Tibial nerve (tissue), 4 donors: Measurements from ENCODE around the gene ZCCHC17. TPM values are rescaled to one million over a fixed set of nuclear protein-coding genes. Genes with fewer than 3 reads are reported as not detected.

Experiments
- DNase-seq, 2 donors: peaks; one replicate each; pipeline ENCODE4 v3.0.0-alpha.2; 2019; ENCODE audit warnings: low spot score in 2 of 2
- H3K27ac ChIP-seq, 4 donors: fragments of 200-600 bp; sonication (generic) in 3 of 4; one replicate each; pipeline ENCODE4 v1.5.1; 2017 to 2019; ENCODE audit warnings: mild to moderate bottlenecking in 1 of 4
- H3K27me3 ChIP-seq, 2 donors: fragments of 200-600 bp; sonication (generic) in 1 of 2; one replicate each; pipeline versions ENCODE4 v1.5.1 to v1.6.0; 2017 to 2019
- H3K36me3 ChIP-seq, 3 donors: fragments of 200-600 bp; sonication (generic); one replicate each; pipeline ENCODE4 v1.5.1; 2018 to 2019
- H3K4me1 ChIP-seq, 4 donors: fragments of 200-600 bp; sonication (generic) in 3 of 4; one replicate each; pipeline ENCODE4 v1.5.1; 2017 to 2019
- H3K4me3 ChIP-seq, 4 donors: fragments of 200-600 bp; sonication (generic) in 3 of 4; one replicate each; pipeline ENCODE4 v1.5.1; 2017 to 2019; ENCODE audit warnings: mild to moderate bottlenecking in 1 of 4, moderate library complexity in 1 of 4
- H3K9me3 ChIP-seq, 4 donors: fragments of 200-600 bp; sonication (generic) in 3 of 4; one replicate each; pipeline ENCODE4 v1.5.1; 2017 to 2019
- CTCF ChIP-seq, 5 experiments: fragments of 200-600 bp in 3 of 5; fragments of 450-650 bp in 2 of 5; sonication (generic) in 3 of 5; IDR thresholded peaks; one replicate each; pipeline ENCODE4 v1.5.1; 2016 to 2019; ENCODE audit warnings: antibody characterized with exemption in 5 of 5, mild to moderate bottlenecking in 3 of 5, moderate library complexity in 2 of 5
- EP300 ChIP-seq, 2 donors: sonication (generic); formaldehyde crosslinking; IDR thresholded peaks; one replicate each; pipeline ENCODE4 v1.6.1; 2017; ENCODE audit warnings: antibody characterized with exemption in 2 of 2, mild to moderate bottlenecking in 1 of 2
- POLR2A ChIP-seq, 2 donors: fragments of 450-650 bp; IDR thresholded peaks; one replicate each; pipeline ENCODE4 v1.6.1; 2017; ENCODE audit warnings: antibody characterized with exemption in 2 of 2, mild to moderate bottlenecking in 2 of 2, moderate library complexity in 2 of 2
- WGBS, 2 donors: methylation state at CpG; one replicate each; pipeline ENCODE4 v1.1.5; 2018; 5-methylcytosine and 5-hydroxymethylcytosine counted together
- total RNA-seq, 4 donors: library from RNA; depleted of rRNA; stranded (reverse); fragments of >200 nt; gene quantifications; one replicate each; pipeline ENCODE4 v1.1.0, GENCODE V29; 2016

ZCCHC17 gene
- total RNA-seq, 4 donors from 2014 or later = 14.9 to 30.4 (median 26.5) TPM

- Histone ChIP-seq H3K27me3 (no peaks in the 10 kb centered on the region), H3K36me3 (peaks cover 0 to 39% (median 10%) of the 10 kb centered on the region in 3 donors), H3K4me1 (no peaks in the 10 kb centered on the region), H3K27ac (no peak overlapping the region), H3K4me3 (no peak overlapping the region), H3K9me3 (no peaks in the 10 kb centered on the region)
- no peak for DNase-seq
- 28 to 77% methylated on average over 1 of the region's 1 CpG for WGBS, 2 donors
- TF ChIP-seq CTCF (IDR thresholded peaks at IDR 0.05) (no peak), POLR2A (IDR thresholded peaks at IDR 0.05) (no peak), EP300 (IDR thresholded peaks at IDR 0.05) (no peak)
Measured at GRCh38 chr1:31344503-31344902, 47.7 kb downstream of the ZCCHC17 start.

- H3K36me3 ChIP-seq = peaks cover 0 to 47% (median 11%) of the 10 kb centered on the region in 3 donors
- WGBS, 2 donors = 84 to 88% methylated on average over 2 of the region's 2 CpGs
- no peak overlapping the region for H3K4me3 ChIP-seq
- H3K9me3 ChIP-seq = no peaks in the 10 kb centered on the region
- no peak for DNase-seq
- no peak overlapping the region for H3K27ac ChIP-seq
- H3K4me1 ChIP-seq = no peaks in the 10 kb centered on the region
- TF ChIP-seq CTCF (IDR thresholded peaks at IDR 0.05) = no peak
- no peak for TF ChIP-seq EP300 (IDR thresholded peaks at IDR 0.05)
- TF ChIP-seq POLR2A (IDR thresholded peaks at IDR 0.05) = no peak
- H3K27me3 ChIP-seq = no peaks in the 10 kb centered on the region
Measured at GRCh38 chr1:31345635-31346034, 48.8 kb downstream of the ZCCHC17 start.

GRCh38 chr1:31346785-31347184 is 50.0 kb downstream of the ZCCHC17 start:
- Histone ChIP-seq H3K36me3 (peaks cover 0 to 58% (median 11%) of the 10 kb centered on the region in 3 donors), H3K4me1 (no peaks in the 10 kb centered on the region), H3K9me3 (no peaks in the 10 kb centered on the region), H3K27me3 (no peaks in the 10 kb centered on the region), H3K27ac (no peak overlapping the region), H3K4me3 (no peak overlapping the region)
- no peak for DNase-seq
- TF ChIP-seq POLR2A (IDR thresholded peaks at IDR 0.05) (no peak), CTCF (IDR thresholded peaks at IDR 0.05) (no peak), EP300 (IDR thresholded peaks at IDR 0.05) (no peak)

GRCh38 chr1:31348449-31348848 is 51.6 kb downstream of the ZCCHC17 start:
- TF ChIP-seq POLR2A (IDR thresholded peaks at IDR 0.05) = no peak
- TF ChIP-seq CTCF (IDR thresholded peaks at IDR 0.05) = no peak
- 81 to 92% methylated on average over 1 of the region's 1 CpG for WGBS, 2 donors
- DNase-seq = no peak
- H3K4me3 ChIP-seq = no peak overlapping the region
- peaks cover 0 to 75% (median 11%) of the 10 kb centered on the region in 3 donors for H3K36me3 ChIP-seq
- no peaks in the 10 kb centered on the region for H3K4me1 ChIP-seq
- no peaks in the 10 kb centered on the region for H3K27me3 ChIP-seq
- no peaks in the 10 kb centered on the region for H3K9me3 ChIP-seq
- no peak overlapping the region for H3K27ac ChIP-seq

GRCh38 chr1:31354283-31354682 is 57.5 kb downstream of the ZCCHC17 start:
- Histone ChIP-seq H3K9me3 (no peaks in the 10 kb centered on the region), H3K4me1 (no peaks in the 10 kb centered on the region), H3K27me3 (no peaks in the 10 kb centered on the region), H3K36me3 (peaks cover 0 to 88% (median 3%) of the 10 kb centered on the region in 3 donors), H3K27ac (no peak overlapping the region), H3K4me3 (no peak overlapping the region)
- 30 to 41% methylated on average over 3 of the region's 3 CpGs for WGBS, 2 donors
- TF ChIP-seq CTCF (IDR thresholded peaks at IDR 0.05) (no peak), POLR2A (IDR thresholded peaks at IDR 0.05) (no peak), EP300 (IDR thresholded peaks at IDR 0.05) (no peak)
- no peak for DNase-seq
